GM12878 (cell line): ENCODE results near the gene SLC8B1. TPM values are rescaled to one million over a fixed set of nuclear protein-coding genes. Genes with fewer than 3 reads are reported as not detected.

Source experiments
- ATAC-seq: fragments of 200-7000 bp; cut with Tn5 transposase; 3 replicates; pipeline ENCODE4 v1.9.1; 2020; ENCODE audit warnings: mild to moderate bottlenecking, moderate library complexity
- BruUV-seq: library from RNA; stranded (reverse); fragments of 400-500 nt; replicated peaks from 2 replicates; lab custom pipeline; 2021; lab: Mats Ljungman, UMichigan
- CTCF ChIA-PET: fragments of 300-600 bp; sonication (Branson Sonifier 250); formaldehyde crosslinking; extraction: SDS; loops from one replicate; lab custom pipeline; 2021; ENCODE audit warnings: inconsistent platforms; lab: Yijun Ruan, JAX
- POLR2A ChIA-PET: fragments of 350-600 bp; formaldehyde crosslinking; extraction: SDS; loops from one replicate; lab custom pipeline; 2021; ENCODE audit warnings: inconsistent platforms; lab: Charles Lee
- RAD21 ChIA-PET: fragments of 300-600 bp; sonication (Branson Sonifier 250); formaldehyde crosslinking; loops from one replicate; lab custom pipeline; 2023; ENCODE audit warnings: antibody characterized with exemption; ENCODE audit not compliant: unreplicated experiment; lab: Charles Lee
- SMC1A ChIA-PET: fragments of 300-600 bp; sonication (Branson Sonifier 250); formaldehyde crosslinking; loops from one replicate; lab custom pipeline; 2023; ENCODE audit not compliant: unreplicated experiment, uncharacterized antibody; lab: Charles Lee
- DNase-seq: peaks from one replicate; pipeline ENCODE4 v3.0.0-alpha.2; 2011; ENCODE audit warnings: low read depth, low spot score
- FAIRE-seq: peaks from 3 replicates; lab custom pipeline; 2011; peaks lifted over from hg19 to GRCh38; lab: Jason Lieb, UNC
- H2AFZ ChIP-seq: 2 replicates; pipeline ENCODE4 v1.6.0; 2011; ENCODE audit warnings: low read depth, low read length, control low read depth; ENCODE audit not compliant: control insufficient read depth
- H3K27ac ChIP-seq: 2 replicates; pipeline ENCODE4 v1.5.1; 2011; ENCODE audit warnings: control low read depth; ENCODE audit not compliant: control insufficient read depth, insufficient read depth
- H3K27me3 ChIP-seq, 2 experiments: replicated peaks in 1 of 2; 2 replicates each; pipeline versions ENCODE4 v1.6.0 to v1.6.1; 2011; ENCODE audit warnings: low read length in 1 of 2; ENCODE audit not compliant: control insufficient read depth in 2 of 2, insufficient read depth in 2 of 2
- H3K36me3 ChIP-seq, 2 experiments: 2 replicates each; pipeline ENCODE4 v1.5.1; 2011; ENCODE audit warnings: low read length in 1 of 2; ENCODE audit not compliant: control insufficient read depth in 2 of 2, insufficient read depth in 2 of 2
- H3K4me1 ChIP-seq: 2 replicates; pipeline ENCODE4 v1.6.1; 2011; ENCODE audit warnings: mild to moderate bottlenecking, low read length, moderate library complexity, mixed read lengths; ENCODE audit not compliant: control insufficient read depth, insufficient read depth
- H3K4me2 ChIP-seq: 2 replicates; pipeline ENCODE4 v1.6.0; 2011; ENCODE audit warnings: control low read depth; ENCODE audit not compliant: control insufficient read depth, insufficient read depth
- H3K4me3 ChIP-seq: fragments of 200-600 bp; sonication (generic); 2 replicates; pipeline ENCODE4 v1.5.1; 2016
- H3K79me2 ChIP-seq: 2 replicates; pipeline ENCODE4 v1.6.0; 2011; ENCODE audit warnings: low read length; ENCODE audit not compliant: control insufficient read depth, insufficient read depth
- H3K9ac ChIP-seq: 2 replicates; pipeline ENCODE4 v1.8.0; 2011; ENCODE audit warnings: low read length, control low read depth, mixed read lengths; ENCODE audit not compliant: control insufficient read depth, insufficient read depth
- H3K9me3 ChIP-seq: replicated peaks from 3 replicates; pipeline ENCODE4 v1.5.1; 2011; ENCODE audit warnings: mild to moderate bottlenecking, low read length; ENCODE audit not compliant: control insufficient read depth, insufficient read depth
- H4K20me1 ChIP-seq: 2 replicates; pipeline ENCODE4 v1.6.0; 2011; ENCODE audit not compliant: control insufficient read depth, insufficient read depth
- BMI1 ChIP-seq: fragments of 450-650 bp; IDR thresholded peaks from 2 replicates; pipeline ENCODE4 v1.6.1; 2016; ENCODE audit warnings: mild to moderate bottlenecking, moderate library complexity, borderline replicate concordance
- EP300 ChIP-seq, 2 experiments: fragments of 150-350 bp in 1 of 2; IDR thresholded peaks; 2 replicates each; pipeline ENCODE4 v1.6.1; 2011 to 2012; ENCODE audit warnings: low read depth in 2 of 2, low read length in 2 of 2, borderline replicate concordance in 1 of 2, improper control_type of control experiment in 1 of 2, inconsistent platforms in 1 of 2; ENCODE audit not compliant: control insufficient read depth in 1 of 2
- FOS ChIP-seq: IDR thresholded peaks from 3 replicates; pipeline ENCODE4 v1.6.1; 2011; ENCODE audit warnings: borderline replicate concordance; ENCODE audit not compliant: insufficient read length; ENCODE audit errors: extremely low read depth
- MTA2 ChIP-seq: fragments of 450-650 bp; IDR thresholded peaks from 2 replicates; pipeline ENCODE4 v1.6.1; 2016; ENCODE audit warnings: low read depth, mild to moderate bottlenecking, moderate library complexity
- RAD51 ChIP-seq: fragments of 450-650 bp; IDR thresholded peaks from 2 replicates; pipeline ENCODE4 v1.6.1; 2016; ENCODE audit warnings: moderate library complexity, mild to moderate bottlenecking, inconsistent platforms
- REST ChIP-seq: IDR thresholded peaks from 2 replicates; pipeline ENCODE4 v1.6.1; 2012; ENCODE audit warnings: mild to moderate bottlenecking, low read depth, low read length
- TCF12 ChIP-seq: IDR thresholded peaks from 2 replicates; pipeline ENCODE4 v1.6.1; 2011; ENCODE audit warnings: low read depth, mild to moderate bottlenecking, low read length
- WGBS: methylation state at CpG from one replicate; pipeline ENCODE4 v1.1.6; 2016; ENCODE audit warnings: low lambda C conversion rate; ENCODE audit not compliant: insufficient replicate concordance, insufficient coverage; ENCODE audit errors: missing lambda C conversion rate; 5-methylcytosine and 5-hydroxymethylcytosine counted together
- in situ Hi-C: fragments of 300-500 bp; cut with MboI; formaldehyde crosslinking; loops from 9 replicates; pipeline ENCODE4 v1.14.3; 2018; ENCODE audit warnings: mixed read lengths
- intact Hi-C: fragments of 100-400 bp; cut with micrococcal nuclease; formaldehyde crosslinking; loops from one replicate; pipeline ENCODE4 v1.14.2; 2022; ENCODE audit not compliant: unreplicated experiment
- polyA plus RNA-seq, 11 experiments: library from polyadenylated mRNA; depleted of rRNA in 4 of 11; unstranded in 6 of 11; stranded (reverse) in 5 of 11; fragments of >200 nt; fragmentation: Nextera tagmentation in 4 of 11; fragmentation: Illumina TruSeq in 1 of 11; extraction: Ambion mirVana in 4 of 11; extraction: Trizol in 1 of 11; gene quantifications; 1 replicate in 1 of 11; 2 replicates in 10 of 11; pipeline versions ENCODE4 v1.2.1 to v1.2.3, GENCODE V29; 2011 to 2016; ENCODE audit warnings: inconsistent platforms in 2 of 11, missing spikeins in 2 of 11, low read depth in 1 of 11
- total RNA-seq, 4 experiments: library from RNA; depleted of rRNA in 3 of 4; stranded (reverse); fragments of >200 nt in 3 of 4; fragmentation: Illumina TruSeq in 1 of 4; extraction: Trizol in 1 of 4; gene quantifications; 2 replicates each; pipeline versions ENCODE4 v1.2.1 to v1.2.3, GENCODE V29; 2013 to 2021

SLC8B1 gene
- total and polyA plus RNA-seq, 10 of the 15 experiments (the other 5 are each of a cell fraction or from before 2014, with no cell fraction given) = 0.18 to 12.3 (median 6.8) TPM

GRCh38 chr12:113302886-113303640 lies 31.8 kb downstream of the SLC8B1 start:
- no peak overlapping the region for H2AFZ ChIP-seq
- no peaks in the 10 kb centered on the region for H3K79me2 ChIP-seq
- POLR2A ChIA-PET = no interaction called here
- RAD21 ChIA-PET = no interaction called here
- no peaks in the 10 kb centered on the region for H3K27me3 ChIP-seq
- DNase-seq (no peak), ATAC-seq (no peak), FAIRE-seq (peak; percentile 38)
- no peak overlapping the region for H3K27ac ChIP-seq
- no peaks in the 10 kb centered on the region for H3K9me3 ChIP-seq
- no peak overlapping the region for H3K4me3 ChIP-seq
- no peaks in the 10 kb centered on the region for H3K4me1 ChIP-seq
- H3K9ac ChIP-seq = no peak overlapping the region
- H3K36me3 ChIP-seq = peaks cover 0 to 6% of the 10 kb centered on the region in 2 experiments; a peak in 3 of 4 replicates
- in situ Hi-C loops (no loop called here), intact Hi-C loops (no loop called here)
- BruUV-seq = no TSS peak
- no peaks in the 10 kb centered on the region for H4K20me1 ChIP-seq
- no peak overlapping the region for H3K4me2 ChIP-seq
- TF ChIP-seq MTA2 (no peak), BMI1 (no peak), EP300 (IDR thresholded peaks at IDR 0.05; ENCODE audit: borderline replicate concordance in 1 of 2, control insufficient read depth in 1 of 2, low read depth in 2 of 2, low read length in 2 of 2) (no peak), FOS (no peak), REST (no peak), RAD51 (no peak), TCF12 (no peak)
- CTCF ChIA-PET = interaction anchor here (1.1 kb wide), 1 partner anchor 123 kb away, joined by 3 read pairs; no protein-coding TSS in a partner anchor
- 56% methylated on average over 18 of the region's 19 CpGs for WGBS
- SMC1A ChIA-PET = no interaction called here
